Activated CD8-positive, alpha-beta T cell treated with anti-CD3 and anti-CD28 coated beads, Interleukin-2, amount 10 ng/mL, durations not matched to agents 7 days and 5 days (primary cell): ENCODE measurements around the gene TFEB. TPM values are rescaled to one million over a fixed set of nuclear protein-coding genes. Genes with fewer than 3 reads are reported as not detected.

ENCODE experiments used
- ATAC-seq: fragments of 150-1000 bp; cut with Tn5 transposase; one replicate; pipeline ENCODE4 v1.10.0; 2021; ENCODE audit warnings: moderate library complexity
- CTCF ChIA-PET: fragments of 350-600 bp; sonication (Branson Sonifier 250); formaldehyde crosslinking; loops from one replicate; lab custom pipeline; 2021; ENCODE audit warnings: antibody characterized with exemption; lab: Charles Lee
- POLR2A ChIA-PET: fragments of 350-600 bp; sonication (Branson Sonifier 250); formaldehyde crosslinking; loops from one replicate; lab custom pipeline; 2021; ENCODE audit warnings: antibody characterized with exemption; lab: Charles Lee
- DNase-seq: peaks from one replicate; pipeline ENCODE4 v3.0.0-alpha.2; 2020
- H3K27ac Mint-ChIP-seq: one replicate; pipeline ENCODE4 v1.8.0; 2021; ENCODE audit warnings: mild to moderate bottlenecking, mixed read lengths
- H3K27me3 Mint-ChIP-seq: one replicate; pipeline ENCODE4 v1.8.0; 2021; ENCODE audit warnings: low read depth, mixed read lengths
- H3K36me3 Mint-ChIP-seq: one replicate; pipeline ENCODE4 v1.8.0; 2021; ENCODE audit warnings: low read depth, mixed read lengths
- H3K4me1 Mint-ChIP-seq: one replicate; pipeline ENCODE4 v1.8.0; 2021; ENCODE audit warnings: low read depth, mixed read lengths
- H3K4me3 Mint-ChIP-seq: one replicate; pipeline ENCODE4 v1.8.0; 2021; ENCODE audit warnings: mild to moderate bottlenecking, mixed read lengths
- H3K9me3 Mint-ChIP-seq: one replicate; pipeline ENCODE4 v1.8.0; 2022; ENCODE audit warnings: mixed read lengths; ENCODE audit not compliant: insufficient read depth
- total RNA-seq, 2 experiments: library from RNA; stranded (reverse); gene quantifications; one replicate each; pipeline ENCODE4 v1.2.3, GENCODE V29; 2021

TFEB gene
- total RNA-seq, 2 experiments from 2014 or later, result 18.5 to 21.2 TPM

DNA sequence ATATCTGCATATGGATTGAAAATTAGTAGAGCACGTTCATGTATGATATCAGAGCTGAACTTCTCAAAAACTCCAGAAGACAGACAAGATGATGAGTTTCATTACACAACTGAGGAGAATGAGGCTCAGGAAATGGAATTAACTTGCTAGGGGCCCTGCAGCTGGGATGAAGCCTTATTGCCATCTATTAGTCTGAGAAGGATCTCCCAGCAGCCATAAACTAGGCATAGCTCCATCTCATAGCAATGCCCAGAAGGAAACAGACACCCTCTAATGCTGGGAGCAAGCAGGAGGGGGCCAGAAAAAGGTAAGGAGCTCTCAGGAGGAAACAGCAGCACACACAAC, 18.0 kb downstream of the TFEB start:
- Mint-ChIP-seq H3K27me3 (no peaks in the 10 kb centered on the region), H3K9me3 (no peaks in the 10 kb centered on the region), H3K4me3 (no peak overlapping the region), H3K4me1 (peaks cover 41% of the 10 kb centered on the region), H3K36me3 (peaks cover 2% of the 10 kb centered on the region), H3K27ac (no peak overlapping the region)
- ChIA-PET POLR2A (no interaction called here), CTCF (interaction anchor here (1.7 to 2.7 kb wide), 4 partner anchors 11 to 220 kb away, joined by 3 to 28 read pairs (median 19); no protein-coding TSS in a partner anchor)
- no peak for DNase-seq
- ATAC-seq, result no peak

DNA sequence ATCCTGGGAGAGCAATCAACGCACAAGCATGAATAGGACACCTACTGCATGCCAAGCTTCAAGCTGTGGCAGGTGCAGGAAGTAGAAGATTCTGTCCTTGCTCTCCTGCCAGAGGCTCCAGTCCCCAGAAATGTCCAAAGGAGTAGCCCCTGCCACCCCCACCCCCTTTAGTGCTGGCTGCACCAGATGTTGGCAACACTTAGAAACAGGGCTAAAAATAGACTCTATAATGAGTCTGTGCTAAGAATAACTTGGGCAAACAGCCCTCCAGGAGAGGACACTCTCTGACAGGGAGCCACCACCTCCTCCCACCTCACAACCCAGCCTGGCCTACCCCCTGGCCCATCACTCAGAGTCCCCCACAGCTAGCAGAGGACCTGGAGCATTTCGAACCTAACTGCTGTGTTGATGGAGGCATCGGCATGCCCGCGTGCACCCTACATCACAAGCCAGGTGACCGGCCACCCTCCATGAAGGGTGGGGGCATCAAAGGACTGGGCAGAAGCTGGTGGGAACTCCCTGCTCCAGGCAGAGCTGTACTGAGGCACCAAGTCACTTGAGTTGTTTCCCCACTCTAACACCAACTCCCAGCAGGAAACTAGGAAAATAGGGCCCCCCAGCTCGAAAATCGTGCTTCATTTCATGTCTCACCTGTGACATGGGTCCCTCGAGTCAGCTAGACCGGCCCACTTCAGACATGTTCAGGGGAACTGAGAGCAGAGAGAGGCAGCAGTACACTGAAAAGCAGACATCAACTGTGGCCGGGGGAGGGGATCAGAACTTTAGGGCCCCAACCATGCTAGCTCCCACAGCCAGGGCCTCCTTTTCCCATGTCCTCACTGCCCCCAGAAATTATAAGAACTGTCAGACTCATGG, 18.7 kb downstream of the TFEB start:
- POLR2A ChIA-PET, result interaction anchor here (0.6 to 1.9 kb wide), 3 partner anchors 11 to 206 kb away, joined by 3 to 11 read pairs (median 6); no protein-coding TSS in a partner anchor
- CTCF ChIA-PET, result interaction anchor here (1.3 to 2.7 kb wide), 7 partner anchors 11 to 348 kb away, joined by 3 to 28 read pairs (median 6); no protein-coding TSS in a partner anchor
- ATAC-seq (no peak), DNase-seq (no peak)
- Mint-ChIP-seq H3K27ac (peak overlapping the region; percentile 85), H3K36me3 (peaks cover 2% of the 10 kb centered on the region), H3K27me3 (no peaks in the 10 kb centered on the region), H3K9me3 (no peaks in the 10 kb centered on the region), H3K4me1 (peaks cover 41% of the 10 kb centered on the region), H3K4me3 (no peak overlapping the region)

DNA sequence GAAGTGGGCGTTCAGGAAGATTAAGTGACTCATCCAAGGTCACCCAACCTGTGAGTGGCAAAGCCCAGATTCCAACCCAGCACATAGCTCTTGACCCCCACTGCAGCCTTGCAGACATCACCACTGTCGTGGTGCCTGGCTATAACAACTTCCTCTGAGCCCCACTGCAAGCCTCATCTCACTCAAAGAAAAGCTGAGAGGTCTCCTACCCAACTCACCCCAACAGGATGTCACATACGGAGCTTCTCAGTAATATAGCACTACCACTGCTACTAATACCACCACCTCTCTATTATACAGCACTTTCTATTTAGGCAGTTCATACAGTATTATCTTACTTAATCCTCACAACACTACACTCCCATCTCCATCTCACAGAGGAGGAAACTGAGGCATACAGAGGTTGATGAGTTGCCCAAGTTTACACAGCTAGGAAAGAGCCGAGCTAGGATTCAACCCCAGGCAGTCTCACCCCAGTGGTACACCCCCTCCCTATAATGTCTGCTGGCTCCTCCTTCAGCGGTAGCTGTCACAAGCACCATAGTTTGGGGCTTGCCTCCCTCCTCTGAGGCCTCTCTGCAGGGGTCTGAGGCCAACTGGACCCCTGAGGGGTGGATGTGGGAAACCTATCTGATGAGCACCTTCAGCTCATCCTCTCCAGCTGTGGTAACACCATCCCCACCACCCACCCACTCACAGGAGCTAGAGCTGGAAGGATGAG, 19.5 kb downstream of the TFEB start:
- ChIA-PET POLR2A (interaction anchor here (0.6 to 1.9 kb wide), 6 partner anchors 10 to 576 kb away, joined by 3 to 11 read pairs (median 4); no protein-coding TSS in a partner anchor), CTCF (interaction anchor here (1.3 to 2.7 kb wide), 7 partner anchors 10 to 347 kb away, joined by 3 to 28 read pairs (median 6); no protein-coding TSS in a partner anchor)
- DNase-seq (peak; percentile 47), ATAC-seq (peak; percentile 67)
- Mint-ChIP-seq H3K9me3 (no peaks in the 10 kb centered on the region), H3K4me3 (no peak overlapping the region), H3K36me3 (peaks cover 2% of the 10 kb centered on the region), H3K27me3 (no peaks in the 10 kb centered on the region), H3K27ac (peak overlapping the region; percentile 85), H3K4me1 (peaks cover 41% of the 10 kb centered on the region)

DNA sequence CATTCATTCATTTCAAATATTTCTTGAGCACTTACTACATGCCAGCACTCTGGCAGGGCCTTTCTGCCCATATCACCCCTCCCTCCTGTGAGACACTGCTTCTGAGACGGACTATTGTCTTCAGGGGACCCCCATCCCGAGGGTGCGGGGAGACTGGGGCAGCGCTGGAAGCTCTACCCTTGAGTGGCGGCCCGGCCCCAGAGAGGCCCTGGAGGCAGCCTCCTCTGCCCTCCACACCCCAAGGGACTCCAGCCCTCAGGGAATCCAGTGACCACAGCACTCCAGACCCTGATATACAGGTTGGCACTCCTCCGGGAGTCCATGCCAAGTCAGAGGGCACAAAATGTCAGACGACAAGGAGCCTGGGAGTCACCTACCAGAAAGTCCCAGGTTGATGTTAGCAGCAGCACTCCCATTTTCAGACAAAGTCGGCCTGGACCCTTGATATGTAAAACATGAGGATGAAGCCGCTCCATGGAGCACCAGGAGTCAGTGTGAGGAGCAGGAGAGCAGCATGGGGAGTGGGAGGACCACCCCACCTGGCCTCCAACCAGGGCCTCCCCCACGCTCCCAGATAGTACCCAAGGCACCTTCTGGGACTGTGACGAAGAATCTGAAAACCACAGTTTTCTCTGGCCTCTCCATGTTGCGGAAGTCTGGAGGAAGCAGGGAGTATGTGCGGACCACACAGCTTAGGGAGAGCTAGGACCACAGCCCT, 20.7 kb downstream of the TFEB start:
- Mint-ChIP-seq H3K4me3 (no peak overlapping the region), H3K36me3 (peaks cover 2% of the 10 kb centered on the region), H3K4me1 (peaks cover 41% of the 10 kb centered on the region), H3K27ac (no peak overlapping the region), H3K9me3 (no peaks in the 10 kb centered on the region), H3K27me3 (no peaks in the 10 kb centered on the region)
- no peak for ATAC-seq
- CTCF ChIA-PET, result interaction anchor here (1.5 to 2.7 kb wide), 3 partner anchors 9 to 290 kb away, joined by 3 to 28 read pairs (median 6); no protein-coding TSS in a partner anchor
- POLR2A ChIA-PET, result interaction anchor here (1.9 kb wide), 1 partner anchor 19 kb away, joined by 11 read pairs; no protein-coding TSS in a partner anchor
- DNase-seq, result no peak

DNA sequence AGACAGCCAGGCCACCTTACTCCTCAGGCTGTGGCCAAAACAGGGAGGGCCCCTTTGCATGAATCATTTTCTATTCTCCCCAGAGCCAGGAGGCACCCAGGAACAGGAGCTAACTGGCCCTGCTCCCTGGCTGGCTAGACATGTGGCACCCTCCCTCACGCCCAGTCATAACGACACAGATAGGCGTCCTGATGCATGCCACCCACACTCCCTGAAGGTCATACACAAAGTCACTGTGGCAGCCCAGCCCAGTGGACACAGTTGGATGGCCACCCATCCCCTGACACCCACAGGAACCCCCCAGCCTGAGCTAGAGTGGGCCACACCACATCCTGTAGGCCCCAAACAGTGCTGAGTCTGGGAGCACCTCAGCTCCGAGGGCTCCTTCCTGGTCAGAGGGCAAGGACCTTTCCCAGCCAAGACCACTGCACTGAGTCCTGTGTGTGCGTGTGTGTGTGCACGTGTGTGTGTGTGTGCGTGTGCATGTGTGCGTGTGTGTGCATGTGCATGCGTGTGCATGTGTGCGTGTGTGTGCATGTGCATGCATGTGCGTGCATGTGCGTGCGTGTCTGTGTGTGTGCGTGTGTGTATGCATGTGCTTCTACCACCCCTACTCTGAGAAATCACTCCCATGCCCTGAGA, 21.6 kb downstream of the TFEB start:
- ChIA-PET CTCF (interaction anchor here (1.4 kb wide), 2 partner anchors 20 to 30 kb away, joined by 3 to 11 read pairs; no protein-coding TSS in a partner anchor), POLR2A (interaction anchor here (0.8 kb wide), 1 partner anchor 20 kb away, joined by 3 read pairs; no protein-coding TSS in a partner anchor)
- peaks cover 6% of the 10 kb centered on the region for H3K36me3 Mint-ChIP-seq
- DNase-seq (no peak), ATAC-seq (no peak)
- no peaks in the 10 kb centered on the region for H3K9me3 Mint-ChIP-seq
- H3K27ac Mint-ChIP-seq, result no peak overlapping the region
- H3K4me3 Mint-ChIP-seq, result no peak overlapping the region
- peaks cover 43% of the 10 kb centered on the region for H3K4me1 Mint-ChIP-seq
- H3K27me3 Mint-ChIP-seq, result no peaks in the 10 kb centered on the region

DNA sequence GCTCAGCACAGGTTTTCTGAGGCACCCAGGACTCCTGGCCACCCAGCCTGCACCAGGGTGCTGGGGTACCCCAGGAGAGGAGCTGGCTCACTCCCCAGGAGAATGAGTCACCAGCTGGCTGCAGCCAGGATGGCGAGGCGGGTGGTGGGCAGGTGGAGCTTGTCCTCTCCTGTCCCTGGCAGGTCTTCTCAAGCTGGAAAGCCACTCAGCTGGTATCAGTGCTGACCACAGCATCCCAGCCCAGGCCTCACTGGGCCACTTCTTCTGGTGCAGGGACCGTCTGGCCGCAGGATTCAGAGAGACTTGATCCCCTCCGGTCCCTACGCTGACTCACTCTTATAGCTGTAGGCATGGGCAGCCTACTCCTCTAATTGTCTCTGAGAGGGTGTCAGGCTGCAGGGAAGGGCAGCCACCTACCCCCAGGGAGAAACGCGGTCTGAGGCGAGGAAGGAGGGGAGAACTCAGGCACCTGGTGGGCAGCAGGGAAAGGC, 22.2 kb downstream of the TFEB start:
- H3K4me1 Mint-ChIP-seq, result peaks cover 49% of the 10 kb centered on the region
- peaks cover 6% of the 10 kb centered on the region for H3K36me3 Mint-ChIP-seq
- no peak for ATAC-seq
- CTCF ChIA-PET, result interaction anchor here (1.4 kb wide), 2 partner anchors 20 to 30 kb away, joined by 3 to 11 read pairs; no protein-coding TSS in a partner anchor
- POLR2A ChIA-PET, result interaction anchor here (0.8 kb wide), 1 partner anchor 21 kb away, joined by 3 read pairs; no protein-coding TSS in a partner anchor
- no peaks in the 10 kb centered on the region for H3K27me3 Mint-ChIP-seq
- H3K9me3 Mint-ChIP-seq, result no peaks in the 10 kb centered on the region
- DNase-seq, result no peak
- no peak overlapping the region for H3K4me3 Mint-ChIP-seq
- no peak overlapping the region for H3K27ac Mint-ChIP-seq

DNA sequence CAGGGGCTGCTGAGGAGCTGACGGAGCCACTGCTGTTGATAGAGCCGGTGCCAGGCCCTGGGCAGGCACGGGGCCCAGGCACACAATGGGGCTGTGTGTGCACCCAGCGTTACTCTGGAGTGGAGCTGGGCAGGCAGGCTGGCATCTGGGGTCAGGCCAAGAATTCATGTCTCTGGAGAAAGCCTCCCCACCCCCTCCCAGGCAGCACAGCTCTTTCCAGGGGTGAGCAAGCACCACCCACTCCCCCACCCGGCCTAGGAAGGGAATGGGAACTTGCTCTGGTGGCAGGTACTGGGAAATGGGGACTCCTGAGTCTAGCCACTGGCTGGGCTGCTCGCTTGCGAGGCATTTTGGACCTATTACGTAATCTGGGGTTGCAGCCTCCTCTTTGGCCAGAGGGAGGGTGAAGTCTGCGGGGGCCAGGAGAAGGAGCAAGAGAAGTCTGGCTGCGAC, 22.7 kb downstream of the TFEB start:
- ChIA-PET CTCF (interaction anchor here (1.4 kb wide), 1 partner anchor 21 kb away, joined by 11 read pairs; no protein-coding TSS in a partner anchor), POLR2A (no interaction called here)
- no peak for ATAC-seq
- no peak for DNase-seq
- Mint-ChIP-seq H3K4me3 (no peak overlapping the region), H3K9me3 (no peaks in the 10 kb centered on the region), H3K4me1 (peaks cover 54% of the 10 kb centered on the region), H3K27ac (no peak overlapping the region), H3K27me3 (no peaks in the 10 kb centered on the region), H3K36me3 (peaks cover 6% of the 10 kb centered on the region)

DNA sequence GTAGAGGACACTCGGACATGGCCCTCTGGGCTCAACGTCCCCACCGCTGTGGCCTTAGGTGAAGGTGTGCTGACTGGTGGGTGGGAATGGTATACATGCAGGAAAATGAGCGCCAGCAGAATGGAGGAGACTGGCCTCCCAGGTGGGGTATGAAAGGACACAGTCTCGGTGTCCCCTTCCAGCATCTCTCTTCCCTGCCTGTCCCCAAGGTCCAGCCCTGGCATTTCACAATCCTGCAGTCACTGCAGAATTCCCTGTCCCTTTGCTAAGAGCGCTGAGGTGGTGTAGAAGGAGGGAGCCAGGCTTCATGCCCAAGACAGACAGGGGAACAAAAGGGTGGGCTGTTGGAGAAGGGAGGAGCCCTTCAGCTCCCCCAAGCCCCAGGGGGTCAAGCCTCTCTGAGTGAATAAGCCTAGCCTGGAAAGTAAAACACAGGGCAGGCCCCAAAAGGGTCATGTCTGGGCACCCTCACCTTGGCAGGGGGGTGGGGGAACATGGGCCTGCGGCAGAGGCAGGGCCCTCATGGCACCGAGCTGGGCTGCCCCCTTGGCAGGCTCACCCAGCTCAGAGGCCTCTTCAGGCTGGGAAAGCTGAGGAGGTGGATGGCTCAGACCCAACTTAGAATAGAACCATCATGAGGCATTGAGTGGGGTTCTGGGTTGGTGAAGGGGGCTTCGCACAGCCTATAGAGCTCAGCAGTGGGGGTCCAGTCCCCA, 23.9 kb downstream of the TFEB start:
- H3K9me3 Mint-ChIP-seq, result no peaks in the 10 kb centered on the region
- CTCF ChIA-PET, result no interaction called here
- peaks cover 6% of the 10 kb centered on the region for H3K36me3 Mint-ChIP-seq
- peaks cover 54% of the 10 kb centered on the region for H3K4me1 Mint-ChIP-seq
- DNase-seq (no peak), ATAC-seq (no peak)
- H3K4me3 Mint-ChIP-seq, result no peak overlapping the region
- H3K27ac Mint-ChIP-seq, result no peak overlapping the region
- POLR2A ChIA-PET, result no interaction called here
- H3K27me3 Mint-ChIP-seq, result no peaks in the 10 kb centered on the region

DNA sequence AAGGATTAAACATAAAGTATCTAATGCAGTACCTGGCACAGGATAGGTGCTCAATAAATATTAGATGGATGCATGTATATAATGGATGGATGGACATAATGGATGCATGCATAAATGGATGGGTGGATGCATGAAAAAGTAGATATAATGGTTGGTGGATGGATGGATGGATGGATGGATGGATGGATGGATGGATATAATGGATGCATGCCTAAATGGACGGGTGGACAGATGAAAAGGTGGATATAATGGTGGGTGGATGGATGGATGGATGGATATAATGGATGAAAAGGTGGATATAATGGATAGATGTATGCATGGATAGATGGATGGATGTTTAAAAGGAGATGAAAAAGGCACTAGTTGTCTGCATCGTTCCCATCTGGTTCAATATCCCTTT, 26.0 kb downstream of the TFEB start:
- ATAC-seq, result no peak
- Mint-ChIP-seq H3K4me3 (no peak overlapping the region), H3K4me1 (peaks cover 52% of the 10 kb centered on the region), H3K27ac (no peak overlapping the region), H3K9me3 (no peaks in the 10 kb centered on the region), H3K27me3 (no peaks in the 10 kb centered on the region), H3K36me3 (peaks cover 4% of the 10 kb centered on the region)
- DNase-seq, result no peak
- ChIA-PET POLR2A (interaction anchor here (0.5 kb wide), 1 partner anchor 299 kb away, joined by 3 read pairs; no protein-coding TSS in a partner anchor), CTCF (interaction anchor here (1.5 to 1.9 kb wide), 4 partner anchors 25 to 336 kb away, joined by 3 to 7 read pairs (median 6); no protein-coding TSS in a partner anchor)

DNA sequence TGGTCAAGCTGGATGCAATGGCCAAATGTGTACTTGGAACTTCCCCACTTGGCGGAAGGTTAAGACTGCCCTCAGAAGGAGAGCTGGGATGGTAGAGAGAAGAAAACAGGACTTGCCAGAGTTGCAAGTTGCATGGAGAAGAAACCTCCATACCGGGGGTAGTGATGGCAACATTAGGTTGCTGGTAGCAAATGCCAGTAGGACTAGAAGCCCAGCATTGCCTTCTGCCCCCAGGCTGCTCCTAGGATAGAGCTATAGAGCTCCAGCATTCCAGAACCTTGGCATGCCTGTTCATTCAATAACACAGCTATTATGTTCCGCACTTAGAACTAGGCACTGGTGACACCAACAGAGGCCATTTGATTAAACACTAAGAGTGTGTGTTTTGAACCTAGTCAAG, 26.6 kb downstream of the TFEB start:
- H3K4me1 Mint-ChIP-seq, result peaks cover 49% of the 10 kb centered on the region
- H3K9me3 Mint-ChIP-seq, result no peaks in the 10 kb centered on the region
- H3K27ac Mint-ChIP-seq, result no peak overlapping the region
- no peaks in the 10 kb centered on the region for H3K27me3 Mint-ChIP-seq
- no peak overlapping the region for H3K4me3 Mint-ChIP-seq
- POLR2A ChIA-PET, result interaction anchor here (0.6 kb wide), 1 partner anchor 38 kb away, joined by 3 read pairs; no protein-coding TSS in a partner anchor
- no peak for DNase-seq
- H3K36me3 Mint-ChIP-seq, result peaks cover 4% of the 10 kb centered on the region
- CTCF ChIA-PET, result interaction anchor here (0.5 to 1.9 kb wide), 5 partner anchors 25 to 346 kb away, joined by 3 to 7 read pairs (median 5); no protein-coding TSS in a partner anchor
- no peak for ATAC-seq
